T-helper 22 cell (primary cell): ENCODE measurements around the gene KRTAP10-8.
"Not testable (repeated sequence)": the region's sequence is repeated elsewhere in the genome, so short reads cannot be mapped to it uniquely, and the experiment has no call there.

ENCODE experiments used
- DNase-seq: peaks from one replicate; pipeline ENCODE4 v3.0.0-alpha.2; 2020; ENCODE audit warnings: low read depth

Gene KRTAP10-8

GRCh38 chr21:44618504-44618903 lies 6.6 kb downstream of the KRTAP10-8 start:
- no peak for DNase-seq

- DNase-seq = peak; percentile 44
Measured at GRCh38 chr21:44618909-44619308, 7.0 kb downstream of the KRTAP10-8 start.

- DNase-seq = no peak
Measured at GRCh38 chr21:44619886-44620285, 8.0 kb downstream of the KRTAP10-8 start.

GRCh38 chr21:44623575-44623974 lies 11.7 kb downstream of the KRTAP10-8 start:
- no peak for DNase-seq

GRCh38 chr21:44625756-44626155 lies 13.9 kb downstream of the KRTAP10-8 start:
- DNase-seq = no peak

GRCh38 chr21:44626262-44626661 lies 14.4 kb downstream of the KRTAP10-8 start:
- DNase-seq = no peak

- DNase-seq = no peak
Measured at GRCh38 chr21:44626673-44627143, 14.8 kb downstream of the KRTAP10-8 start, which contains the start of gene KRTAP10-9. TSS of gene KRTAP10-9 (plus strand) at chr21:44627093. CDS start at chr21:44627172, 79 bp downstream.

GRCh38 chr21:44627181-44627822 lies 15.4 kb downstream of the KRTAP10-8 start:
- DNase-seq = not testable (repeated sequence)

GRCh38 chr21:44627831-44628233 lies 16.0 kb downstream of the KRTAP10-8 start:
- not testable (repeated sequence) for DNase-seq

- DNase-seq = no peak
Measured at GRCh38 chr21:44628707-44629391, 17.0 kb downstream of the KRTAP10-8 start.

GRCh38 chr21:44630440-44630839 lies 18.6 kb downstream of the KRTAP10-8 start:
- DNase-seq = no peak

- no peak for DNase-seq
Measured at GRCh38 chr21:44632067-44632466, 20.2 kb downstream of the KRTAP10-8 start.

GRCh38 chr21:44636209-44637017 lies 24.5 kb downstream of the KRTAP10-8 start:
- no peak for DNase-seq

GRCh38 chr21:44637018-44637850 lies 25.4 kb downstream of the KRTAP10-8 start, which contains the start of gene KRTAP10-10:
TSS of gene KRTAP10-10 (plus strand) at chr21:44637356. CDS start at chr21:44637418, 62 bp downstream.
- no peak for DNase-seq

- not testable (repeated sequence) for DNase-seq
Measured at GRCh38 chr21:44637851-44638348, 26.0 kb downstream of the KRTAP10-8 start.

GRCh38 chr21:44638506-44639330 lies 26.8 kb downstream of the KRTAP10-8 start:
- DNase-seq = not testable (repeated sequence)

GRCh38 chr21:44639331-44639655 lies 27.4 kb downstream of the KRTAP10-8 start:
- DNase-seq = no peak

- DNase-seq = no peak
Measured at GRCh38 chr21:44640761-44641160, 28.9 kb downstream of the KRTAP10-8 start.

- DNase-seq = no peak
Measured at GRCh38 chr21:44643741-44644310, 31.9 kb downstream of the KRTAP10-8 start.

- DNase-seq = no peak
Measured at GRCh38 chr21:44644878-44645277, 33.0 kb downstream of the KRTAP10-8 start.
